Effector CD8-positive, alpha-beta T cell (primary cell): Measurements from ENCODE around the gene SLC2A10.

ENCODE experiments used
- DNase-seq: peaks from one replicate; lab custom pipeline; 2025; lab: John Stamatoyannopoulos, UW

SLC2A10 gene

GRCh38 chr20:46770330-46771194 lies 61.1 kb downstream of the SLC2A10 start:
- DNase-seq: no peak

- DNase-seq: no peak
Measured at GRCh38 chr20:46771195-46771588, 61.7 kb downstream of the SLC2A10 start.

- DNase-seq: no peak
Measured at GRCh38 chr20:46772901-46773300, 63.5 kb downstream of the SLC2A10 start.

GRCh38 chr20:46773680-46774079 lies 64.2 kb downstream of the SLC2A10 start:
- no peak for DNase-seq

GRCh38 chr20:46774236-46774635 lies 64.8 kb downstream of the SLC2A10 start:
- no peak for DNase-seq

- DNase-seq: no peak
Measured at GRCh38 chr20:46774943-46775560, 65.6 kb downstream of the SLC2A10 start.

- DNase-seq: no peak
Measured at GRCh38 chr20:46775806-46776205, 66.4 kb downstream of the SLC2A10 start.

- DNase-seq: no peak
Measured at GRCh38 chr20:46777331-46777730, 67.9 kb downstream of the SLC2A10 start.

- no peak for DNase-seq
Measured at GRCh38 chr20:46779831-46780230, 70.4 kb downstream of the SLC2A10 start.

GRCh38 chr20:46784436-46785127 lies 75.1 kb downstream of the SLC2A10 start:
- DNase-seq: no peak
